ENCODE data around the gene ZSWIM9. TPM values are rescaled to one million over a fixed set of nuclear protein-coding genes. Genes with fewer than 3 reads are reported as not detected.

Gene ZSWIM9
- 1 to 10 TPM; 4.4 to 9.3 TPM for total RNA-seq

GRCh38 chr19:48169939-48170803 lies at the start of gene ZSWIM9, which contains the start of gene LIG1:
Gene ZSWIM9, plus strand, starts transcription at chr19:48170680. Its CDS starts 1,123 bp downstream, at chr19:48171803.
Gene LIG1, minus strand, starts transcription at chr19:48170344. Its CDS starts 4,778 bp downstream, at chr19:48165566.
- peak within 1 kb of the TSS; percentile 85 to 90 for H3K27ac ChIP-seq
- ATAC-seq (ENCODE audit: insufficient number of reproducible peaks, low FRiP score, low read depth) = peak; percentile 88
- H3K4me3 ChIP-seq = peak within 1 kb of the TSS; percentile 96
- H3K27me3 ChIP-seq (replicated peaks; ENCODE audit: insufficient read depth) = no peaks in the 10 kb centered on the region
- TF ChIP-seq CTCF (IDR thresholded peaks at IDR 0.05) = no peak
- DNase-seq (ENCODE audit: low spot score) = peak; percentile 51
- peaks cover 5 to 16% of the 10 kb centered on the region in 2 donors for H3K4me1 ChIP-seq (ENCODE audit: control insufficient read depth in 1 of 2, low read depth in 2 of 2)
- H3K36me3 ChIP-seq = peaks cover 3% of the 10 kb centered on the region
- no peaks in the 10 kb centered on the region for H3K9me3 ChIP-seq

- TF ChIP-seq CTCF (IDR thresholded peaks at IDR 0.05) = no peak
- Histone ChIP-seq H3K4me3 (no peak overlapping the region), H3K36me3 (no peaks in the 10 kb centered on the region), H3K27ac (no peak overlapping the region), H3K27me3 (replicated peaks; ENCODE audit: insufficient read depth) (no peaks in the 10 kb centered on the region), H3K4me1 (ENCODE audit: control insufficient read depth in 1 of 2, low read depth in 2 of 2) (no peaks in the 10 kb centered on the region), H3K9me3 (no peaks in the 10 kb centered on the region)
- DNase-seq (ENCODE audit: low spot score) = no peak
- ATAC-seq (ENCODE audit: insufficient number of reproducible peaks, low FRiP score, low read depth) = no peak
Measured at GRCh38 chr19:48121066-48121465, 49.4 kb upstream of the ZSWIM9 start.

GRCh38 chr19:48121909-48122371 lies 48.5 kb upstream of the ZSWIM9 start:
- Histone ChIP-seq H3K4me3 (no peak overlapping the region), H3K4me1 (ENCODE audit: control insufficient read depth in 1 of 2, low read depth in 2 of 2) (no peaks in the 10 kb centered on the region), H3K9me3 (no peaks in the 10 kb centered on the region), H3K27ac (no peak overlapping the region), H3K36me3 (no peaks in the 10 kb centered on the region), H3K27me3 (replicated peaks; ENCODE audit: insufficient read depth) (no peaks in the 10 kb centered on the region)
- TF ChIP-seq CTCF (IDR thresholded peaks at IDR 0.05) = no peak
- DNase-seq (ENCODE audit: low spot score) (no peak), ATAC-seq (ENCODE audit: insufficient number of reproducible peaks, low FRiP score, low read depth) (no peak)

GRCh38 chr19:48122421-48122820 lies 48.1 kb upstream of the ZSWIM9 start:
- Histone ChIP-seq H3K27me3 (replicated peaks; ENCODE audit: insufficient read depth) (no peaks in the 10 kb centered on the region), H3K4me3 (no peak overlapping the region), H3K27ac (no peak overlapping the region), H3K4me1 (ENCODE audit: control insufficient read depth in 1 of 2, low read depth in 2 of 2) (no peaks in the 10 kb centered on the region), H3K36me3 (no peaks in the 10 kb centered on the region), H3K9me3 (no peaks in the 10 kb centered on the region)
- ATAC-seq (ENCODE audit: insufficient number of reproducible peaks, low FRiP score, low read depth) (no peak), DNase-seq (ENCODE audit: low spot score) (no peak)
- TF ChIP-seq CTCF (IDR thresholded peaks at IDR 0.05) = no peak

- no peak overlapping the region for H3K27ac ChIP-seq
- H3K9me3 ChIP-seq = no peaks in the 10 kb centered on the region
- no peaks in the 10 kb centered on the region for H3K4me1 ChIP-seq (ENCODE audit: control insufficient read depth in 1 of 2, low read depth in 2 of 2)
- no peak overlapping the region for H3K4me3 ChIP-seq
- no peak for TF ChIP-seq CTCF (IDR thresholded peaks at IDR 0.05)
- H3K27me3 ChIP-seq (replicated peaks; ENCODE audit: insufficient read depth) = no peaks in the 10 kb centered on the region
- H3K36me3 ChIP-seq = peaks cover 4% of the 10 kb centered on the region
- DNase-seq (ENCODE audit: low spot score) = no peak
- ATAC-seq (ENCODE audit: insufficient number of reproducible peaks, low FRiP score, low read depth) = no peak
Measured at GRCh38 chr19:48123907-48124651, 46.4 kb upstream of the ZSWIM9 start.

All from thoracic aorta (tissue), 2 donors.